GM13976 (cell line): ENCODE results near the gene RELCH.

Source experiments
- DNase-seq: peaks from one replicate; pipeline ENCODE4 v3.0.0; 2012; ENCODE audit warnings: low spot score
- in situ Hi-C: fragments of 300-500 bp; cut with MboI; formaldehyde crosslinking; loops from one replicate; pipeline ENCODE4 v1.12.0; 2022; ENCODE audit warnings: low sequenced_read_pairs, mixed read lengths, inconsistent platforms; ENCODE audit not compliant: unreplicated experiment
- TF ChIP-seq, protein P1 (sequence below): IDR thresholded peaks from 2 replicates; pipeline ENCODE4 v1.5.1; 2012; ENCODE audit warnings: borderline replicate concordance, mild to moderate bottlenecking; ENCODE audit not compliant: insufficient read depth; ENCODE audit errors: extremely low read depth, missing control alignments, control extremely low read depth

The RELCH gene

DNA sequence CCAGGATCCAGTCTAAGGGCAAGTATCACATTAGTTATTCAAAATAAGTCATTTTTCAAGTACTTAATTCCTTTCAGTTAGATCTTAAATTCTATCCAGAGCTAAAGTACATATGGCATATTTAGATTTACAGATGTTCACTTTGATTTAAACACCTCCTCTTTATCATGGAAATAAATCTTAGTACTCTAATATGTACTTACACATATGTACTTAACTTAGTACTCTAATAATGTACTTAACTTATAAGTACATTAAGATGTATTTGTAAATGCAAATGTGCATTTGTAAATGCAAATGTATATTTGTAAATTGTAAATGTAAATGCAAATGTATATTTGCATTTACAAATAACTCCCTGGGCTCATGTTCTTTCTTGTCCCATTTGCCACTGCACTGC, 14.8 kb upstream of the RELCH start:
- in situ Hi-C loops: no loop called here
- no peak for DNase-seq
- TF ChIP-seq, protein P1, sequence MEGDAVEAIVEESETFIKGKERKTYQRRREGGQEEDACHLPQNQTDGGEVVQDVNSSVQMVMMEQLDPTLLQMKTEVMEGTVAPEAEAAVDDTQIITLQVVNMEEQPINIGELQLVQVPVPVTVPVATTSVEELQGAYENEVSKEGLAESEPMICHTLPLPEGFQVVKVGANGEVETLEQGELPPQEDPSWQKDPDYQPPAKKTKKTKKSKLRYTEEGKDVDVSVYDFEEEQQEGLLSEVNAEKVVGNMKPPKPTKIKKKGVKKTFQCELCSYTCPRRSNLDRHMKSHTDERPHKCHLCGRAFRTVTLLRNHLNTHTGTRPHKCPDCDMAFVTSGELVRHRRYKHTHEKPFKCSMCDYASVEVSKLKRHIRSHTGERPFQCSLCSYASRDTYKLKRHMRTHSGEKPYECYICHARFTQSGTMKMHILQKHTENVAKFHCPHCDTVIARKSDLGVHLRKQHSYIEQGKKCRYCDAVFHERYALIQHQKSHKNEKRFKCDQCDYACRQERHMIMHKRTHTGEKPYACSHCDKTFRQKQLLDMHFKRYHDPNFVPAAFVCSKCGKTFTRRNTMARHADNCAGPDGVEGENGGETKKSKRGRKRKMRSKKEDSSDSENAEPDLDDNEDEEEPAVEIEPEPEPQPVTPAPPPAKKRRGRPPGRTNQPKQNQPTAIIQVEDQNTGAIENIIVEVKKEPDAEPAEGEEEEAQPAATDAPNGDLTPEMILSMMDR: no peak

DNA sequence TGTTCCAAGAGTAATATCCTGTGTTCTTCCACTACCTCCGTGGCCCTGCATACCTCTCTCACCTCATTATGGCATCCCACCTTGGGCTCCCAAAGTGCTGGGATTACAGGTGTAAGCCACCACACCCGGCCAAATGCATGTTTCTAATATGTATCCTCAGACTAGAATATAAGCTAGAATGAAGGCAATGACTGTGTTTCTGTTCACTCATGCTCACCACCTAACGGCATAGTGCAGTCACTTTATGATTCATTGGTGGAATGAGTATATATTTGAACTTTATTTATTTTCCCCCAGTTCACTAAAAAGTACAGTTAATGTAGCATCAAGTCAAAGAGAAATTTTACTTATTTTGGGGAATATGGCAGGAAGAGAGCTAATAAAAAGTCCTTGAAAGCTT, 11.5 kb upstream of the RELCH start:
- no peak for DNase-seq

DNA sequence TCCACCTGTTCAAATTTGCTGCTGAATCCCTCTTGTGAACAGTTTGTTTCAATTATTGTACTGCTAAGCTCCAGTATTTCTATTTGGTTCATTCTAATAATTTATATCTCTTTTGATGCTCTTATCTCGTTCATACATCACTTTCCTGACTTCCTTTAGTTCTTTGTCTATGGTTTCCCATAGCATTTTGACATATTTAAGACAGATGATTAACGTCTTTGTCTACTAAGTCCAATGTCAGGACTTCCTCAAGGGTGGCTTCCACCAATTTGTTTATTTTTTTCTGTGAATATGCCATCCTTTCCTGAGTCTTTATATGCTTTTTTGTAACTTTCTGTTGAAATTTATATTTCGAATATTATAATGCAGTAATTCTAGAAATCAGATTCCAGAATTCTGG, 9.8 kb upstream of the RELCH start:
- in situ Hi-C loops: loop anchor here (25.0 kb wide), 3 partner anchors 260 to 810 kb away; no protein-coding TSS in a partner anchor
- DNase-seq: no peak
- TF ChIP-seq, protein P1: no peak

More for the DNA sequence above, 11.5 kb upstream of the RELCH start:
- in situ Hi-C loops: loop anchor here (25.0 kb wide), 3 partner anchors 262 to 812 kb away; no protein-coding TSS in a partner anchor
- TF ChIP-seq, protein P1: no peak

DNA sequence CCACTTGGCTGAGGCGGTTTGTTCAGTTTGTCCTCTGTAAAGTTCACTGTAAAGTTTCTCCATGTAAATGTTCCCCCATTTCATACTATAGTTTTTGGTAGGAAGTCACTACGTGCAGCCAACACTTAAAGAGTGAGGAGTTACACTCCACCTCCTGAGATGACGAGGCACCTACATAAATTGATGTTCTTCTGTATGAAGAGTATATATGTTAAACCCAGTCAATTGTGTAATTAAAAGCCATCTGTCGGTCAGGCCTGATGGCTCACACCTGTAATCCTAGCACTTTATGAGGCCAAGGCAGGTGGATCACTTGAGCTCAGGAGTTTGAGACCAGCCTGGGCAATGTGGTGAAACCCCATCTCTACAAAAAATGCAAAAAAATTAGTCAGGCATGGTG, 7.8 kb upstream of the RELCH start:
- DNase-seq: no peak
- in situ Hi-C loops: loop anchor here (25.0 kb wide), 3 partner anchors 258 to 808 kb away; no protein-coding TSS in a partner anchor
- TF ChIP-seq, protein P1: no peak

DNA sequence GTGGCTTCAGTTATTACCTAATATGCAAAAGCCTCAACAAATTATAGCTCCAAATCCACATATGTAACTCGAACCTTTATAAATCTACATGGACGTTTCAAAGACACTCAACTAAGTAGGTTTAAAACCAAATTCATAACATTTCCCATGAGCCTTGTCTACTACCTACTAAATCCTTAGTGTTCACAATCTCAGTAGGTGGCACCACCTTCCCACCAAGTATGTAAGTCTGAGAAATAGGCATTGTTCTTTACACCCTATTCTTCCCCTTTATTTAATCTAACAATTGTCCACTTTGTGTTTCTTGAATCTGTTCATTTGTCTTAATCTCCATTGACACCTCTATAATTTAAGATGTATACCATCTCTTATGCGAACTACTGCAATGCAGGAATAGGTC, 4.8 kb upstream of the RELCH start:
- TF ChIP-seq, protein P1: no peak
- in situ Hi-C loops: loop anchor here (25.0 kb wide), 3 partner anchors 255 to 805 kb away; no protein-coding TSS in a partner anchor
- DNase-seq: no peak

DNA sequence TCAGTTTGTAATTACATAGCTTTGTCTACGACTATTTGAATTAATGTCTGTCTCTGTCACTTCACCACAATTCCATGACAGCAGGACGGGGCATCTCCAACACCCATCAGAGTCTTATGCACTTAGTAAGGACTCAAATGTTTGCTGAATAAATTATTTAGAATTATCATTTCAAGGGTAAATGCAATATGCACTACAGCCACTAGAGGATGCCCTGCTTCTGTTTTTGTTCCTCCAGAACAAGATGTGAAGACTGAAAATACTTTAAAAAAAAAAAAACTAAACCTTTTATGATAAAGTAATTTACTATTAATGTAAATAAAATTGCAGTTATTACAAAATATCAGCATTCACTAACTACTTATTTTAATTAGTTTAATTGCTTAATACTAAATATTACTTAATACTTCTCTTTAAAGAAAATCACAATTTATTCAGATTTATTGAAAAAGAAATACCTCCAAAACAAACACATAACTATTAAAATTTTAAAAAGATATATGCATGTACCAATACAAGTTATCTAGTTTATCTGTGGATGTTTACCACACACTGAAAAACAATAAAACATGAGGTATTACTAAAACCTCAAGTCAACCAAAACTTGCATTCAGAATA, 3.4 kb upstream of the RELCH start:
- TF ChIP-seq, protein P1: peak; percentile 78

DNA sequence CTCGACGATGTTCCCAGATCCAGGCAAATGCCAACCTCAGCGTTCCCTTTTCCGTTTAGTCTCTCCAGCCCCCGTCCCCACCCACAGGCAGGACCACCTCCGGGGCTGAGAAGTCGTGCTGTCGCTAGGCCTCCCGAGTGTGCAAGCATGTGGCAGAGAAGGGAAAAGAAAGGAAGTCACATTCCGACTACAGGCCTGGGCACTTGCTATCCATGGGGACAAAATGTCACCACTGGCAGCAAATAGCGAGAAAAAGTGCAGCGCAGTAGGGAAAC, 619 bp upstream of the RELCH start:
- DNase-seq: no peak
- in situ Hi-C loops: loop anchor here (25.0 kb wide), 3 partner anchors 251 to 801 kb away; no protein-coding TSS in a partner anchor
- TF ChIP-seq, protein P1: no peak

More for the DNA sequence above, 3.4 kb upstream of the RELCH start:
- in situ Hi-C loops: loop anchor here (25.0 kb wide), 3 partner anchors 254 to 804 kb away; no protein-coding TSS in a partner anchor
- peak; percentile 41 for DNase-seq
